GM18499 (cell line): Measurements from ENCODE around the gene DZIP1L.

Experiments used
- ATAC-seq: cut with Tn5 transposase; IDR thresholded peaks from one replicate; pipeline ENCODE4 v1.9.1; 2021; ENCODE audit warnings: moderate number of reproducible peaks; ENCODE audit not compliant: insufficient read depth, unreplicated experiment

The DZIP1L gene

DNA sequence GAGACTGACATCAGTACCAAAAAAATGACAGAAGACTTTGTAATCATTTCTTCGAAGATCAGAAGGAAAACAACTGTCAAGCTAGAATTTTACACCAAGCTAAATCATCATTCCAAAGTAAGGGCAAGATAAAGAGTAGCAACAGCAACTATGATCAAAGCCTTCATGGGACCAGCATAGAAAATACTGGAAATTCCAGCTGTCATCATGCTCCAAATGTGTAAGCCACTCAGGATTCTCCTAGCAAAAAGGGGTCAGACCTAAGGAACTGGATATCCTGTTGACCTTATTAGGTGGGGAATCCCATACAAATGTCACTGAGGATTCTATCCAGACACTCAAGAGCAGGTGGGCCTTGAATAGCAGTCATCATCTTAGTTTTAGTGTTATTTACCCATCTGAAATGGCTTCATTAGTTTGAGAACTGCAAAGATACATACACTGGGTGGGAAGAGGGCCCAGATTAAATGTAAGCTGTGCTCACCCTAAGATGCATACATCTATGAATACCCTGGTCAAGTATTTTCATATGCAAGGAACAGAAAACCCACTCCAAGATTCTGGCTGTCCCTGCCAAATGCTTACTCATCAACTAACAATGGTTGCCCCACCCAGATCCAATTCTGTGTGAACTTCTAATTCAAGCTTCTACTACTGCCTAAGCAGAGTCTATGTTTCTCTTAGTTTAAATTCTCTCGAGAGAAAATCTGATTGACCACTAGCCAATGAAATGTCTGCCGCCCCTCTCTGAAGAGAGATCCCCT, 72.0 kb downstream of the DZIP1L start:
- no peak for ATAC-seq

DNA sequence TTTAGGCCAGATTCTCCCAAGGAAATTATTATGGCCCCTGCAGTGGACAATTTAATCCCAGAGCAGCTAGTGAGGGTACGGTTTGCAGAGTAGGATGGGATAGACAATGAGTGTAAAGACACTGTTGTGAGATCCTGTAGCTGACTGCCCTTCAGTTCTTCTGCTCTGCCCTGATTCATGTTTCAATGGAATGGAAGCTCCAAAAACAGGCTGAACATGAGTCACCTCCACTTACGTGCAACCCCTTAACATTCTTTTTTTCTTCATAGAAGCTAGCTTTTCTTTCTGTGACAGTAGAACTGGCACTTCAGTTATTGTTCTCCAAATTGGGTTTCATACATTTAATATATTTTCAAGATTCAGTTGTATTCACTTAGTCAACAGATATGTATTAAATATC, 73.4 kb downstream of the DZIP1L start:
- ATAC-seq, result no peak

DNA sequence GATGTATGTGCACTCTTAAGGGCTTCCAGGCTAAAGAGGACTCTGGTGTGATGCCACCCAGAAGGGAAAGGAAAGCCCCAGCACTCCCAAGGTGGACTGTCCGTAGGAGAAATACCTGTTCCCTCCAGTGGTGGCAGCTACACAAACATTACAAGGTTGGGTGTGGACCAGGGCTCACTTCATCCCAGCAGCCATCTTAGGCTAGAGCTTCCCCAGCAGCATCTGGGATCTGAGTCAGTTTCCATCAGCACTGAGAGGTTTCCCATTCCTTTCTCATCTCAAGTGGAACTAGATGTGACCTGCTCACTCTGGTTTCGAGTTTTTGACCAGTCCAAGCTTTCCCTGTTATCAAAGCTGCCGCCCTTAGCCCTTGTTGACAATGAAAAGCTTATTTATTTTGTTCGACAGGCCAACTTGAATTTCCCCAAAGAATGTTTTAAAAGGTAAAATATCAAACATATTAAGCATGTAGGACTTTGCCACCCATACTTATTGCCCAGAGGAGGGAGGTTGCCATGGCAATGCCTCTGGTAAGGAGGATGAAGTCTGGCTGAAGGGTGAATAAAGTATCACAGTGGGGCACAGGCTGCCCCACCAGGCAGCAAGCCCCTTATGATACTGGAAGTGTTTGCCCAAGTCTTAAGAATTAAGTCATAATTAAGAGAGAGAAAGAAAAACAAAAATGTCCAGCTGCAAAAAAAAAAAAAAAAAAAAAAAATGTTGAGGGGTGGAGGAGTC, 76.5 kb downstream of the DZIP1L start:
- ATAC-seq, result no peak

DNA sequence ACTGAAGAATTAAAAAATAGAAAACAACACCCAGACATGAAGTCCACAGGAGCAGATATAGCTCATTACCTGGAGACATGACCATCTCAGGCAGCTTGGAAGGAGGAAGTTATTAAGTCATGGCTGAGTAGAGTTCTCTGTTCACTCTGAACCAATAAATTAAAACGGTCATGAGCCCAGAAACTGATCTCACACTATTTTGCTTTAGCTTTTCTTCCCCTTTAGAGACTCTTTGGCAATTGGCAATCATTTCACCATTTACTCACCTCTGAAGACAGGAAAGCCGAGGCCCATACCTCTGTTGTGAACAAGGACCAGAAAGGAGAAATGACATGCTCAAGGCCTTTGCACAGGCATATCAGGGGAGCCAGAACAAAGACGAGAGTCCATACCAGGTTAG, 78.8 kb downstream of the DZIP1L start:
- ATAC-seq, result no peak

DNA sequence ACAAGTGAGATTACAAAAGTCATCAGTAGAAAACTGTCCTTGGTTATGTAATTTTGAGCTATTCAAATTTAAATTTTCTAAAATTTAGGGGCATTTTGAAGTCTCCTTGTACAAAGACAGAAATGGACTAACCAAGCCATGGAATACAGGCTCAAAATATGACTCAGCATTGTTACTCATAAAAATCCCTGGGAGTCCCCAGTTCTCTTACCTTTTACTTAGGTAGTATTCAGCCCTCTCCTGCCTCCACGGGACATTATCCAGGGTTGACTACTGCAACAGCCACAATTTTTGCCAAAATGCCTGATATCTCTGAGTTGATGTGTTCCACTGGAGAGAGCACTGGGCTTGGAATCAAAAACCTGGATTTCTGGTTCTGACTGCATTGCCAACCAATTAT, 80.5 kb downstream of the DZIP1L start:
- ATAC-seq, result no peak

DNA sequence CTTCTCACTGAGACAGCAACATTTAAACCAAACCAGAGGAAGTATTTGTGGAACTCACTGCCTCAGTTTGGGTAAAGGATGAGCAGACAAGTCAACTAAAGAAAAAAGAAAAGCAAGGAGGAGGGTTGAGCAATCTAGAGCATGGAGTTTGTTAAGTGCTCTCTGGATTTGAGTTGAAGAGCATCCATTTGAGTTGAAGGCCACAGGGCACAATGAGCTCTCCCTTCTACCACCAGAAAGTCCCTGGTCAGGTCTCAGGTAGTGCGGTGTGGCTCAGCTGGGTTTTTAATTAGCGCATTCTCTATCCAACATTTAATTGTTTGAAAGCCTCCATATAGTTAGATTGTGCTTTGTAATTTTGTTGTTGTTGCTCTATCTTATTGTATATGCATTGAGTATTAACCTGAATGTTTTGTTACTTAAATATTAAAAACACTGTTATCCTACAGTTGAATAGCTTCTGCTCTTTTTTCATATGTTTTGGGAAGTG, 82.2 kb downstream of the DZIP1L start:
- ATAC-seq, result no peak

DNA sequence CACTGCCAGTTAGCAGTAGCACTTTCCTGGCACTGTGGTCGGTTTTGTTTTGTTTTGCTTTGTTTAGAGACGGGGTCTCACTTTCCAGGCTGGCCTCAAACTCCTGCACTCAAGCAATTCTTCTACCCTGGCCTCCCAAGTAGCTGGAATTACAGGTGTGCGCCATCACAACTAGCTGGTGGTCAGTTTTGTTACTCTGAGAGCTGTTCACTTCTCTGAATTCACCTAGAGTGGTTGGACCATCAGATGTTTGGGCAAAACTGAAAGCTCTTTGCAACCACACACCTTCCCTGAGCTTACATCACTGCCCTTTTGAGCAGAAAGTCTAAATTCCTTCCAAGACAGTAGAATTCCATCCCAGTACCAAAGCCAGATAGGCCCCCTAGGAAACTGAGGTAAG, 82.8 kb downstream of the DZIP1L start:
- no peak for ATAC-seq

DNA sequence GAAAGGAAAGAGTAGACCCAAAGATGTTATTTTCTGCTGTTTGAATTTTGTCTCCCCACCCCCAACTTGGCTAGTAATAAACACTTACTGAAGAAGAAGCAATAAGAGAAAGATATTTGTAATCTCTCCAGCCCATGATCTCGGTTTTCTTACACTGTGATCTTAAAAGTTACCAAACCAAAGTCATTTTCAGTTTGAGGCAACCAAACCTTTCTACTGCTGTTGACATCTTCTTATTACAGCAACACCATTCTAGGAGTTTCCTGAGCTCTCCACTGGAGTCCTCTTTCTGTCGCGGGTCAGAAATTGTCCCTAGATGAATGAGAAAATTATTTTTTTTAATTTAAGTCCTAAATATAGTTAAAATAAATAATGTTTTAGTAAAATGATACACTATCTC, 83.9 kb downstream of the DZIP1L start:
- ATAC-seq, result no peak

DNA sequence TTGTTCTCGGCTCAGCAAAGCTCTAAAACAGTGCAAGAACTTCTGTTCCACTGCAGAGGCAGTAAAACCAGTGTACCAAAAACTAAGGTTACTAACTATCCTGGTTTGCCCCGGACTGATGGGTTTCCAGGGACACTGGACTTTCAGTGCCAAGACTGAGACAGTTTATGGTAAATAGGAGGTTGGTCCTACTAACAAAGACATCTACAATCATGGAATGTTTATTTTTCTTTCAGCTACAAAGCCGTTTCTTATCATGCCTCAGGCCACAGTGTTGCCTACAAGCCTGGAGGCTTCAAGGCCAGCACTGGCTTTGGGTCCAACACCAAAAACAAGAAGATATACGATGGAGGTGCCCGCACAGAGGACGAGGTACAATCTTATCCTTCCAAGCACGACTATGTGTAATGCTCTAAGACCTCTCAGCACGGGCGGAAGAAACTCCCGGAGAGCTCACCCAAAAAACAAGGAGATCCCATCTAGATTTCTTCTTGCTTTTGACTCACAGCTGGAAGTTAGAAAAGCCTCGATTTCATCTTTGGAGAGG, 84.6 kb downstream of the DZIP1L start:
- no peak for ATAC-seq

DNA sequence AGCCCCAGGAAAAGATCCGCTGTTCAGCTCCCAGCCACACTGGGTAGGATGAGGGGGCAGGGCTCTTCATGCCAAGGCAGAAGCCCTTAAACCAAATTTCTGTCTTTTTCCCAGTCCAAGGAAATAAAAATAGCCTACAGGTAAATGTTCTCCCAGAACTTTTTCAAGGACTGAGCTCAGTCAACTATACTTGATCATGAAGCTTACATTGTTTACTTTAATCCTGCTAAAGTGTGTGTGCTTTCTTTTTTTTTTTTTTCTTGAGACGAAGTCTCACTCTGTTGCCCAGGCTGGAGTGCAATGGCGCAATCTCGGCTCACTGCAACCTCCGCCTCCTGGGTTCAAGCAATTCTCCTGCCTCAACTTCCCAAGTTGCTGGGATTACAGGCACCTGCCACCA, 87.6 kb downstream of the DZIP1L start:
- ATAC-seq, result no peak

DNA sequence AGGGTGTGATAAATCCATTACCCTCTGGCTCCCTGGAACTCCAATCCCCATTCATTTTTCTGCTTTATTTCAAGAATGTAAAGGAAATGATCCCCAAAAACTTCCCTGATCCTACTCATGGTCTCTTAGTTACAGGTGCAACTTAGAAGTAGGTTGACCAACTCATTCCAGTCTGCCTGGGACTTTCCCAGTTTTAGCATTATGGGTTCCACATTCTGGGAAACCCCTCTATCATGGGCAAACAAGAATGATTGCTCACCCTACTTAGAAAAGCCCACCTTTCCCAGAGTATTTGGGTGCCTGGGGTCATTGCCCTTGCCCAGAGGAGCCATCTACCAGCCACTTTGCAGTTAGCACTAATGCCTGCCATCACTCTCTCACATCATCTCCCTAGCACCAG, 89.9 kb downstream of the DZIP1L start:
- ATAC-seq, result no peak

DNA sequence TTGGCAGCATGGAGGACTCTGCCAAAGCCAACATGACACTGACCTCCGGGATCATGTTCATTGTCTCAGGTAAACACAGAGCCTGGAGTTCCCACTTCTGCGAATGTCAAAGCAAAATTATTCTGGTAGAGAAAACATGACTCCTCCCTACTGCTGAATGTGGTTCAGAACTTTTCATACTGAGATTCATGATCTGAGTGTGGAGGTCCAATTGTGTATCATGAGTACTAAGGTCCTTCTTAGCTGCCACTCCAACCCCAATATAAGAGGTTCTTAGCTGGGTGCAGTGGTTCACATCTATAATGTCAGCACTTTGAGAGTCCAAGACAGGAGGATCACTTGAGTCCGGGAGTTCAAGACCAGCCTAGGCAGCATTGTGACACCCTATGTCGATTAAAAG, 91.7 kb downstream of the DZIP1L start:
- no peak for ATAC-seq

DNA sequence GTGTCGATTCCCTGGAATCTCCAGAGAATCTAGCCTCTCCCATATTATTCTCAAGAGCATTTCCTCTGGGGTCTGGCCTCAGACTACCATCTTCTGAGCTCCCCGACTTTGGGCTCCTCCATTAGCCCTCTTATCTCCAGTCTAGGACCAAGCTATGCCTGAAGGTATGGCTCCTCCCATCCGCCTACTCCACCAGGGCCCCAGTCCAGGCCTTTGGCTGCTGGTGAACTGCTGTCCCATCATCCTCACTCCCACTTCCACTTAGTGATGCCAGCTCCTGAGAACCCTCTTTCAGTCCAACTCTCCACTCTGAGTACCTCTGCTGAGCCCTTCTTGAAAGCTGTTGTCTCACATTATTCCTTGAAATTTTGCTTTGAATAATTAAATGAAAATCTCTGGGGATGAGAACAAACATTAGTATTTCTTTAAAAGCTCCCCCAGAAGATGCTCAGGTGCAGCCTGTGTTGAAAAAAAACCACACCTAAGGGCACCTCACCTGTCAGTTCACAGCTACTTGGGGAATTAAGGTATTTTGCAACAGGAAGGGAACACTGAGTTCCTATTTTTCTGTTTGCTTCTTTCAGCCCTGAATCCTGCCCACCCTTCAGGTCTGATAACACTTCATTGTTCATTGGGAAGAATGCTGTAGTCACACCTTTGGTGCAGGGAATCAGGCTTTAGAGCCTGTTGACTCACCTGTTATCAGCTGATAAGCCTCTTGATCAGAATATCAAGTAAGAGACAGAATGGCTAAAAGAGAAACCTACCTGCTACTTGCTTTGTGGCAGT, 95.9 kb downstream of the DZIP1L start:
- no peak for ATAC-seq

DNA sequence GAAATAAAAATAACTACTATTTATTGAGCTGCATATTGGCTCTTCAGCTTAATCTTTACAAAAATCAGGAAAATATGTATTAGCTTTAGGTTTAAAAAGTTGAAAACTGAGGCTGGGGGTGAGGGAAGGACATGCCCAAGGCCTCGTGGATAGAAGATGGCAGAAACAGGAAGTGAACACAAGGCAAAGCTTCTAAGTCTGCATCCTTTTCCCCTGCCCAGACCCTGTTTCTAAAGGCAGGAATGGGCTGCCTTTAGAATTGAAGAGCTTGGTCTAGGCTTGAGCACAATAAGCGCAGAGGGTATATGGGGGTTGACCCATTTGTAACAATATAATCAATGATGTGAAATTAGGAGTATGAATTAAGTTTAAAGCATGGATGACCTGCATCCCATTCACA, 99.3 kb downstream of the DZIP1L start:
- ATAC-seq, result no peak

DNA sequence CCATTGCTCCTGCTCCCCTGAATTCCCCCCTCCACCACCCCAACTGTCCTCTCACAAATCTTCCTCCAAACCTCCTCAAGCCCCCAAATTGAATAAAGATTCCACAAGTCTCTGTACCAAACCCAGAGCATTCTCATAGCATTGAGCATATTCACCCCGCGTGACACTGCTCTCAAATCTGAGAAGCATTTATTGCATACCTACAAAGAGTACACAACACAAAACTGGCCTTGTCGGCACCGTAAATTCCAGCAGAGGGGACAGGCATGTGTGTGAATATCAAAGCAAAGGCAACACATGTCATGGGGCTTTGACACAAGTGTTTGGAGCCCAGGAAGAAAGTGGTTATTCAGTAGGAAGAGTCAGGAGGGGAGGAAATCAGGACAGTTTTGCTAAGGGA, 102.9 kb downstream of the DZIP1L start:
- no peak for ATAC-seq
